Upper lobe of right lung (tissue), 1 donor: ENCODE measurements around the gene C16orf90. TPM values are rescaled to one million over a fixed set of nuclear protein-coding genes. Genes with fewer than 3 reads are reported as not detected.

Source experiments
- ATAC-seq: fragments of 200-7000 bp; cut with Tn5 transposase; one replicate; pipeline ENCODE4 v1.9.1; 2020; ENCODE audit warnings: mild to moderate bottlenecking, moderate library complexity
- DNase-seq: peaks from one replicate; pipeline ENCODE4 v3.0.0-alpha.2; 2020
- H3K27ac ChIP-seq: fragments of 200-600 bp; one replicate; pipeline ENCODE4 v1.8.0; 2022
- H3K27me3 ChIP-seq: fragments of 200-600 bp; one replicate; pipeline ENCODE4 v1.8.0; 2022; ENCODE audit warnings: mild to moderate bottlenecking
- H3K36me3 ChIP-seq: fragments of 200-600 bp; one replicate; pipeline ENCODE4 v1.8.0; 2022
- H3K4me1 ChIP-seq: fragments of 200-600 bp; one replicate; pipeline ENCODE4 v1.8.0; 2022
- H3K4me3 ChIP-seq: fragments of 200-600 bp; one replicate; pipeline ENCODE4 v1.8.0; 2022; ENCODE audit warnings: mild to moderate bottlenecking
- H3K9me3 ChIP-seq: fragments of 200-600 bp; one replicate; pipeline ENCODE4 v1.8.0; 2022
- intact Hi-C: fragments of 100-400 bp; cut with DNase I; formaldehyde crosslinking; loops from one replicate; pipeline ENCODE4 v1.11.0; 2022
- microRNA-seq: library from miRNA; unstranded; fragments of <30 nt; microRNA quantifications from one replicate; pipeline ENCODE4 v1.2.0, GENCODE V29; 2020; ENCODE audit warnings: borderline microRNAs expressed
- total RNA-seq: library from RNA; stranded (reverse); fragmentation: NEBNext Ultra II Directional; extraction: Animal tissue kit (Norgen Biotek cat#: 25700); gene quantifications from one replicate; pipeline ENCODE4 v1.2.1, GENCODE V29; 2021
- TF ChIP-seq, protein P1 (sequence below): fragments of 200-600 bp; IDR thresholded peaks from one replicate; pipeline ENCODE4 v1.8.0; 2022; ENCODE audit warnings: antibody characterized with exemption
- donor health status: DM: no; HTN: yes; CAD: no; lungs with severe emphysema.

The C16orf90 gene
- total RNA-seq, 1 donor from 2014 or later: not detected

DNA sequence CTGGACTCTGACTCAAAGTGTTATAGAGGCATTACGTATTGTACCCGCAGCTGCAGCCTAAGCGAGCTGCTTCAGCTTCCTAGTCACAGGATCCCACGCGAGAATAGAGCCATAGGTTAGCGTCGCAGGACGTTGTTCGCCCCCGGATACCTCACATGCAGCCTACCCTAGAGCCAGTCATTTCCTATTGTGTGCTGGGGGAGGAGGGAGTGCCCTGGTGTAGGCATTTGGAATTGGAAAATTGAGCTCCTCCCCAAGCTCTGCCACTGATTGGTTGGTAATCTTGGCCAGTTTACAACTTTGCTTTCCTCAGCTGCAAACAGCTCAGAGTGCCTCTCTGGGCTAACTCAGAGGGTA, 51.3 kb downstream of the C16orf90 start:
- TF ChIP-seq, protein P1, sequence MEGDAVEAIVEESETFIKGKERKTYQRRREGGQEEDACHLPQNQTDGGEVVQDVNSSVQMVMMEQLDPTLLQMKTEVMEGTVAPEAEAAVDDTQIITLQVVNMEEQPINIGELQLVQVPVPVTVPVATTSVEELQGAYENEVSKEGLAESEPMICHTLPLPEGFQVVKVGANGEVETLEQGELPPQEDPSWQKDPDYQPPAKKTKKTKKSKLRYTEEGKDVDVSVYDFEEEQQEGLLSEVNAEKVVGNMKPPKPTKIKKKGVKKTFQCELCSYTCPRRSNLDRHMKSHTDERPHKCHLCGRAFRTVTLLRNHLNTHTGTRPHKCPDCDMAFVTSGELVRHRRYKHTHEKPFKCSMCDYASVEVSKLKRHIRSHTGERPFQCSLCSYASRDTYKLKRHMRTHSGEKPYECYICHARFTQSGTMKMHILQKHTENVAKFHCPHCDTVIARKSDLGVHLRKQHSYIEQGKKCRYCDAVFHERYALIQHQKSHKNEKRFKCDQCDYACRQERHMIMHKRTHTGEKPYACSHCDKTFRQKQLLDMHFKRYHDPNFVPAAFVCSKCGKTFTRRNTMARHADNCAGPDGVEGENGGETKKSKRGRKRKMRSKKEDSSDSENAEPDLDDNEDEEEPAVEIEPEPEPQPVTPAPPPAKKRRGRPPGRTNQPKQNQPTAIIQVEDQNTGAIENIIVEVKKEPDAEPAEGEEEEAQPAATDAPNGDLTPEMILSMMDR: no peak
- H3K4me1 ChIP-seq: no peaks in the 10 kb centered on the region
- peaks cover 6% of the 10 kb centered on the region for H3K9me3 ChIP-seq
- H3K36me3 ChIP-seq: peaks cover 8% of the 10 kb centered on the region
- H3K4me3 ChIP-seq: peak overlapping the region; percentile 63
- no peaks in the 10 kb centered on the region for H3K27me3 ChIP-seq
- ATAC-seq (peak; percentile 81), DNase-seq (no peak)
- peak overlapping the region; percentile 85 for H3K27ac ChIP-seq
- intact Hi-C loops: no loop called here

Small RNAs within 50 kb of the gene (microRNA-seq; reads per million reads assigned to microRNA genes)
- not detected for gene MIR6126

Other genes starting within 250 kb of the C16orf90 start
- 8.3 TPM for gene MEFV, start 238.9 kb downstream of the C16orf90 start, total RNA-seq
- 27.6 TPM for gene ZNF263, start 212.0 kb downstream of the C16orf90 start, total RNA-seq
- gene TIGD7, start 190.1 kb downstream of the C16orf90 start, total RNA-seq: 6.9 TPM
- gene ZNF75A, start 190.0 kb downstream of the C16orf90 start, total RNA-seq: 26.1 TPM
- not detected for gene OR2C1, start 139.6 kb downstream of the C16orf90 start, total RNA-seq
- gene ZSCAN32, start 94.5 kb downstream of the C16orf90 start, total RNA-seq: 13.1 TPM
- 7.7 TPM for gene ZNF174, start 94.3 kb downstream of the C16orf90 start, total RNA-seq
- 5.1 TPM for gene ZNF597, start 52.0 kb downstream of the C16orf90 start, total RNA-seq
- gene NAA60, start 51.8 kb downstream of the C16orf90 start, total RNA-seq: 56.2 TPM
- gene CLUAP1, start 5.5 kb upstream of the C16orf90 start, total RNA-seq: 23.3 TPM
- gene NLRC3, start 81.9 kb upstream of the C16orf90 start, total RNA-seq: 5.5 TPM
- 5.1 TPM for gene SLX4, start 116.1 kb upstream of the C16orf90 start, total RNA-seq
- 18.4 TPM for gene DNASE1, start 159.2 kb upstream of the C16orf90 start, total RNA-seq
- 67.0 TPM for gene TRAP1, start 222.0 kb upstream of the C16orf90 start, total RNA-seq